ENCODE measurements around the gene VTA1. TPM values are rescaled to one million over a fixed set of nuclear protein-coding genes. Genes with fewer than 3 reads are reported as not detected.

VTA1 gene
- total RNA-seq, 1 donor from 2014 or later: 34.0 TPM

DNA sequence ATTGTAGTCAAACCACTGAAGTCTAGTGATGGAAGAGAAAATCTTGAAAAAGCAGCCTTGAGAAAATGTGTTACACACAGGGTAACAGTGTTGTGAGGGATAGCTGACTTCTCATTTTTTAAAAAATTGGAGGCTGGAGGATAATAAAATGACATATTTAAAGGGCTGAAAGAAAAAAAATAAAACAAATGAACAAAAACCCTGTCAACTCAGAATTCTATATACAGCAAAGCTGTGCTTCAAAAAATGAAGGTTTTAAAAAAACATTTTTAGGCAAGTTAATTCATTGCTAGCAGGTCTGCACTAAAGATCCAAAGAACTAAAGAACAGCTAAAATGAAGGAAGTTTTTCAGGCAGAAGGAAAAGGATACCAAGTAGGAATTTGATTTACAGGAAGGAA is 31.1 kb downstream of the VTA1 start:
- H3K9me3 Mint-ChIP-seq (ENCODE audit: unreplicated experiment): no peaks in the 10 kb centered on the region
- no peaks in the 10 kb centered on the region for H3K27me3 Mint-ChIP-seq (ENCODE audit: unreplicated experiment)
- H3K4me1 Mint-ChIP-seq (ENCODE audit: low read depth, unreplicated experiment): no peaks in the 10 kb centered on the region
- DNase-seq: no peak
- H3K27ac Mint-ChIP-seq (ENCODE audit: unreplicated experiment): no peak overlapping the region
- H3K36me3 Mint-ChIP-seq (ENCODE audit: unreplicated experiment): no peaks in the 10 kb centered on the region
- TF ChIP-seq, protein P1, sequence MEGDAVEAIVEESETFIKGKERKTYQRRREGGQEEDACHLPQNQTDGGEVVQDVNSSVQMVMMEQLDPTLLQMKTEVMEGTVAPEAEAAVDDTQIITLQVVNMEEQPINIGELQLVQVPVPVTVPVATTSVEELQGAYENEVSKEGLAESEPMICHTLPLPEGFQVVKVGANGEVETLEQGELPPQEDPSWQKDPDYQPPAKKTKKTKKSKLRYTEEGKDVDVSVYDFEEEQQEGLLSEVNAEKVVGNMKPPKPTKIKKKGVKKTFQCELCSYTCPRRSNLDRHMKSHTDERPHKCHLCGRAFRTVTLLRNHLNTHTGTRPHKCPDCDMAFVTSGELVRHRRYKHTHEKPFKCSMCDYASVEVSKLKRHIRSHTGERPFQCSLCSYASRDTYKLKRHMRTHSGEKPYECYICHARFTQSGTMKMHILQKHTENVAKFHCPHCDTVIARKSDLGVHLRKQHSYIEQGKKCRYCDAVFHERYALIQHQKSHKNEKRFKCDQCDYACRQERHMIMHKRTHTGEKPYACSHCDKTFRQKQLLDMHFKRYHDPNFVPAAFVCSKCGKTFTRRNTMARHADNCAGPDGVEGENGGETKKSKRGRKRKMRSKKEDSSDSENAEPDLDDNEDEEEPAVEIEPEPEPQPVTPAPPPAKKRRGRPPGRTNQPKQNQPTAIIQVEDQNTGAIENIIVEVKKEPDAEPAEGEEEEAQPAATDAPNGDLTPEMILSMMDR (IDR thresholded peaks at IDR 0.05; ENCODE audit: partially characterized antibody, unreplicated experiment): no peak
- no peak overlapping the region for H3K4me3 Mint-ChIP-seq (ENCODE audit: unreplicated experiment)

DNA sequence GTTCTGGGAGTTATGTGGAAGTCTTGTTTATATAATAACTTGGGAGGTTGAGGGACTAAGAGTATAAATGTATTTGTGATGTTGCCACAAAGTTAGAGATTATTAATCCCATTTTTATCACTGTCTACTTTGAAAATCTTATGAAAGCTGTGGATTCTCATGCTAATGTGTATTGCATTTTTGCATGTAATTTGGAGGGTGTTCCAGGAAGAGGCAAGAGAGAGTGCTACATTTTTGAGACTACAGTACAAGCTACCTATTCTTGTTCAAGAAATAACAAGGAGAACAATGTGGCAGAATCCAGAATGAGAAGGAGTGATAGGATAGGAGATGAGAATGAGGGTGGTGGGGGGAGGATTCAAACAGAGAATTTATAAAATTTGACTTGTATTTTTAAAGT is 34.9 kb downstream of the VTA1 start:
- Mint-ChIP-seq H3K9me3 (ENCODE audit: unreplicated experiment) (no peaks in the 10 kb centered on the region), H3K4me3 (ENCODE audit: unreplicated experiment) (no peak overlapping the region), H3K27me3 (ENCODE audit: unreplicated experiment) (no peaks in the 10 kb centered on the region), H3K4me1 (ENCODE audit: low read depth, unreplicated experiment) (no peaks in the 10 kb centered on the region), H3K36me3 (ENCODE audit: unreplicated experiment) (no peaks in the 10 kb centered on the region), H3K27ac (ENCODE audit: unreplicated experiment) (no peak overlapping the region)
- TF ChIP-seq, protein P1 (IDR thresholded peaks at IDR 0.05; ENCODE audit: partially characterized antibody, unreplicated experiment): no peak
- no peak for DNase-seq

DNA sequence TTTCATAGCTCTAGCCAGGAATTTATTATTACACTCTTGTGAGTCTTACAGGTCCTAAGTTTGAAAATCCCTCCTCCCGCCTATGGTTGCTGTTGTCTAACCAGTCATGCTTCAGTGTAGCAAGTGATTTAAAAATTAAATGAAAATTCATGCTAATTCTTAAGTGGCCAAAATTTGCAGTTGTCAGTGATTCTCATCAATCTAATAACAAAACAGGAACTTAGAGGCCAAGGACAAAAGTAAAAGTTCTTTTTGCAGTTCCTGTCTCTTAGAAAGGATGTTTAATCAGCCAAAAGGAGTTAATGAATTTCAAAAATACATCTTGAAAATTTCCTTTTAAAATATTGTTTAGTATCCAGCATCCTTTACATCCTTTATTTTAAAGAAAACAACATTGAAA is 36.3 kb downstream of the VTA1 start:
- Mint-ChIP-seq H3K36me3 (ENCODE audit: unreplicated experiment) (no peaks in the 10 kb centered on the region), H3K9me3 (ENCODE audit: unreplicated experiment) (no peaks in the 10 kb centered on the region), H3K4me3 (ENCODE audit: unreplicated experiment) (no peak overlapping the region), H3K27me3 (ENCODE audit: unreplicated experiment) (no peaks in the 10 kb centered on the region), H3K4me1 (ENCODE audit: low read depth, unreplicated experiment) (no peaks in the 10 kb centered on the region), H3K27ac (ENCODE audit: unreplicated experiment) (no peak overlapping the region)
- DNase-seq: no peak
- TF ChIP-seq, protein P1 (IDR thresholded peaks at IDR 0.05; ENCODE audit: partially characterized antibody, unreplicated experiment): no peak

DNA sequence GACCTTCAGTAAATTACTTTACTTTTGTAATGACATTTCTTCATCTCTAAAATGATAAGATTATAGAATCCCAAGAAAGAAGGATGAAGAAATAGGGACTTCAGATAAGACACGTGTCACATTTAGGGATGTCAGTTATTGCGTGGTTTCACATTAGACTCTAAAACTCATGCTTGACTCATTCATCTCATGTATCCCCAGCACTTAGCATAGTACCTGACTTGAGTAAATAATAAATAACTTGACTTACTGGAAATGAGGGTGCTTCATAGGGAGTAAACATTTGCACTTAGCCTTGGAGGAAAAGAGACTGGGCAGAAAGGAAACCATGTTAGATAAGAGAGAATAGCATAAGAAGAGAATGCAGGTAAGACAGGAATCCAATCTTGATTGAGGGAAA is 37.2 kb downstream of the VTA1 start:
- no peaks in the 10 kb centered on the region for H3K9me3 Mint-ChIP-seq (ENCODE audit: unreplicated experiment)
- no peaks in the 10 kb centered on the region for H3K27me3 Mint-ChIP-seq (ENCODE audit: unreplicated experiment)
- TF ChIP-seq, protein P1 (IDR thresholded peaks at IDR 0.05; ENCODE audit: partially characterized antibody, unreplicated experiment): no peak
- no peaks in the 10 kb centered on the region for H3K36me3 Mint-ChIP-seq (ENCODE audit: unreplicated experiment)
- no peak overlapping the region for H3K27ac Mint-ChIP-seq (ENCODE audit: unreplicated experiment)
- no peak overlapping the region for H3K4me3 Mint-ChIP-seq (ENCODE audit: unreplicated experiment)
- H3K4me1 Mint-ChIP-seq (ENCODE audit: low read depth, unreplicated experiment): no peaks in the 10 kb centered on the region
- DNase-seq: no peak

DNA sequence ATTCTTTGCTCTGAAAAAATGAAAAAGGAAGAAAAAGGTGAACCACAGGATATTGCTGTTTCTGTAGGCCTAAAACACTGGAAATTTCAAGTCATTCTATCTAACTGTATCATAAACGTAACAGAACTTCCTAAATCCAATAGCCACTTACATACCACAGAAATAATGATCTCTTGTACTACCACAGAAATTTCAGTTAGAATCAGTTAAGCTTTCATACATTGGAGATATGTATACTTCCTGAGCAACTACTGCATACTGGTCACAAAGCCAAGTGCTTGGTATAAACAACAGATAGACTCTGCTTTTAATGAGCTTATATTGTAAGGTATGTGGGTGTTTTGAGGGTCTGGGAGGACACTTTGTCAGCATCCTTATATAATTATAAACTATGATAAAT is 38.6 kb downstream of the VTA1 start:
- Mint-ChIP-seq H3K4me1 (ENCODE audit: low read depth, unreplicated experiment) (no peaks in the 10 kb centered on the region), H3K36me3 (ENCODE audit: unreplicated experiment) (no peaks in the 10 kb centered on the region), H3K4me3 (ENCODE audit: unreplicated experiment) (no peak overlapping the region), H3K9me3 (ENCODE audit: unreplicated experiment) (no peaks in the 10 kb centered on the region), H3K27ac (ENCODE audit: unreplicated experiment) (no peak overlapping the region), H3K27me3 (ENCODE audit: unreplicated experiment) (no peaks in the 10 kb centered on the region)
- TF ChIP-seq, protein P1 (IDR thresholded peaks at IDR 0.05; ENCODE audit: partially characterized antibody, unreplicated experiment): no peak
- no peak for DNase-seq

Measured in glutamatergic neuron (in vitro differentiated cells).